Gastrocnemius medialis (tissue), 4 donors: Measurements from ENCODE around the gene CHST13.

Experiments
- CTCF ChIP-seq, 5 experiments: fragments of 450-650 bp in 3 of 5; fragments of 200-600 bp in 2 of 5; sonication (generic) in 2 of 5; IDR thresholded peaks in 4 of 5; conservative IDR thresholded peaks in 1 of 5; 1 replicate in 4 of 5; 2 replicates in 1 of 5; pipeline ENCODE4 v1.5.1; 2016 to 2019; ENCODE audit warnings: antibody characterized with exemption in 5 of 5, mild to moderate bottlenecking in 3 of 5, moderate library complexity in 3 of 5
- POLR2A ChIP-seq, 2 donors: fragments of 450-650 bp; IDR thresholded peaks; one replicate each; pipeline ENCODE4 v1.6.1; 2017; ENCODE audit warnings: antibody characterized with exemption in 2 of 2, mild to moderate bottlenecking in 2 of 2, moderate library complexity in 2 of 2

- TF ChIP-seq CTCF (IDR thresholded peaks at IDR 0.05 in 4 of 5, conservative IDR thresholded peaks at IDR 0.05 in 1 of 5) (no peak), POLR2A (IDR thresholded peaks at IDR 0.05) (no peak)
These were observed 24.9 kb downstream of the CHST13 start for GRCh38 chr3:126548556-126549466.
